PC-9 (cell line): ENCODE data around the gene ADH7.

Source experiments
- CTCF ChIP-seq: fragments of 200-600 bp; sonication (generic); conservative IDR thresholded peaks from 2 replicates; pipeline ENCODE4 v1.6.1; 2017; ENCODE audit warnings: mixed run types, antibody characterized with exemption, mild to moderate bottlenecking, moderate library complexity
- EZH2 ChIP-seq: fragments of 200-600 bp; sonication (generic); IDR thresholded peaks from 2 replicates; pipeline ENCODE4 v1.8.0; 2017; ENCODE audit warnings: antibody characterized with exemption, low read depth

DNA sequence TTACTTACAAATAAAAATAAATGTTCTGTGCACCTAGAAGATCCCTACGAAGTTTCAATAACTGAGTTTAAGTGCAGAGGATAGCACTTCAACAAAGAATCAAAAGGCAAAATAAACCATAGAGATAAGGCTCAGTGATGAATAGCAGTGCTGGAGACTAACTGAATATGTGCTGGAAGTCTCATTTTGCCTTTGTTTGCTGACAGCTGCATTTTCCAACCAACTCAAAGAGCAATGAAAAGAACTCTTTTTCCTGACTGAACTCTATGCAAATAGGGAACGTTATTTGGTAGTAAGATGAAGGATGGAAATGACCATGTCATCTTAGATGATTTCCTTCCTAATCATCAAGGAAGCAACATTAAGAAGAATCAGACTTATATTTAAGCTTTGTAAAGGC lies 32.7 kb upstream of the ADH7 start:
- no peak for TF ChIP-seq CTCF
- no peak for TF ChIP-seq EZH2
